Mesodermal cell (in vitro differentiated cells): ENCODE results near the gene RASSF1.

Source experiments
- H3K27ac ChIP-seq: 2 replicates; pipeline ENCODE4 v1.7.0; 2013; ENCODE audit warnings: mild to moderate bottlenecking, low read depth, low read length, moderate library complexity; ENCODE audit not compliant: severe bottlenecking
- H3K36me3 ChIP-seq: 2 replicates; pipeline ENCODE4 v1.7.1; 2013; ENCODE audit warnings: mild to moderate bottlenecking, low read length, moderate library complexity; ENCODE audit not compliant: control insufficient read depth, insufficient read depth
- H3K4me1 ChIP-seq: one replicate; pipeline ENCODE4 v1.7.1; 2013; ENCODE audit warnings: mild to moderate bottlenecking, low read length; ENCODE audit not compliant: insufficient read depth, control insufficient read depth, poor library complexity, severe bottlenecking
- H3K4me3 ChIP-seq: 2 replicates; pipeline ENCODE4 v1.7.0; 2013; ENCODE audit warnings: low read length, control low read depth, mild to moderate bottlenecking; ENCODE audit not compliant: insufficient read depth, poor library complexity, severe bottlenecking; ENCODE audit errors: extremely low read depth
- H3K9me3 ChIP-seq: 2 replicates; pipeline ENCODE4 v1.7.1; 2013; ENCODE audit warnings: mild to moderate bottlenecking, low read length, moderate library complexity; ENCODE audit not compliant: control insufficient read depth
- WGBS, 2 experiments: methylation state at CpG; one replicate each; pipeline ENCODE4 v1.1.5; 2013; ENCODE audit warnings: missing lambda C conversion rate in 2 of 2; ENCODE audit not compliant: insufficient coverage in 2 of 2; 5-methylcytosine and 5-hydroxymethylcytosine counted together

Gene RASSF1

DNA sequence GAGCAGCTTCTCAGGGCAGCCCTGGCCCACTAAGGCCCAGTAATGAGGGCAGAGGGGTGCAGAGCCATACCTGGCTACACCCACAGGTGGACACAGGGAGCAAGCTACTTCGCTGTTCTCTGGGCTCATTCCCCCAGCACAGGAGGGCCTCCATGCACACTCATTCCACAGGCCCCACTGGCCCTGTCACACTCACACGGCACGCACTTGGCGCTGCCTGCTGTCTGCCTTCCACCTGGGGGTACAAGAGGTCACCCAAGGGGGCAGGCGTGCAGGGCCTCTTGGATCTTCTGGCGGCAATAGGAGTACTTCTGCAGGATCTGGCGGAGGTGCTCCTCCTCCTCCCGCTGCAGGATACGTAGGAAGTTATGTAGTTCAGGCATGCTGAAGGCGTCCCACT is 10.3 kb downstream of the RASSF1 start:
- peaks cover 61% of the 10 kb centered on the region for H3K36me3 ChIP-seq

DNA sequence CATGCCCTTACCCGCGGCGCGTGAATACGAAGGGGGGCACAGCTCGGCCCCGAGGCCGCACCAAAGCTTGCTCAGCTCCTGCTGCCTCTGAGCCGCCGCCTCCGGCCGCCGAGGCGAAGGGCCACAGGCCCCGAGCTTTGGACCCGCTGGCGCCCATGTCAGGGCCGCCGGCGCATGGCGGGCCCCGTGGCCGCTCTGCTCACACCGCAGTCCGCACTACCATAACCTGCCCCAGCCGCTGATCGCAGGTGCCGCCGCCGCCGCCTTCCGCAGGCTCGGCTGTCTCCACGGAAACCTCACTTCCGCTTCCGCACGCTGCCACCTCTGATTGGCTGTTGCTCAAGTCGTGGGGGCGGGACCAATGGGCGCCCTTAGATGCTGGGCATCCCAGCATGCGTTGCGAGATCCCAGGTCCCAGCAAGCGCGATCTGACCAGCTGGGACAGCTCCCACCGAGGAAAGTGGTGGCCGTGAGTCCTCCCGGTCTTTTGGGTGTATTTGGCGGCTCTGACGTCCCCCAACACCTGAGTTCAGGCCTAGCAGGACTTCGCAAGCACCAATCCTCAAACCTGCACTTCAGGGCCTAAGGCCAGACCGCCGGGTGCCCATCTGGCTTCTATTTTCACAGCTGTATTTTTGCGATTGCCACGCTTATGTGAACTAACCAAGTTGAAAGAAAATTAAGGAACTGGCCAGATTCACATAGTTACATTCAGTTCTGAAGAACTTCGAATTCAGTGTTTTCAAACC is 12.5 kb downstream of the RASSF1 start, which contains the start of gene TUSC2:
TSS of gene TUSC2 (minus strand) at position 281 of the 749 bp plus-strand sequence. CDS start at position 157, 124 bp downstream.
- Histone ChIP-seq H3K4me3 (peak within 1 kb of the TSS; percentile 91), H3K27ac (peak within 1 kb of the TSS; percentile 57), H3K9me3 (no peaks in the 10 kb centered on the region), H3K36me3 (peaks cover 61% of the 10 kb centered on the region), H3K4me1 (peaks cover 24% of the 10 kb centered on the region)
- WGBS, 2 experiments = 8 to 12% methylated on average over 37 to 46 of the region's 55 CpGs

More for the DNA sequence above, 10.3 kb downstream of the RASSF1 start:
- 94 to 98% methylated on average over 8 of the region's 10 CpGs for WGBS, 2 experiments
- no peak overlapping the region for H3K27ac ChIP-seq
- H3K4me1 ChIP-seq = peaks cover 26% of the 10 kb centered on the region
- H3K4me3 ChIP-seq = no peak overlapping the region
- no peaks in the 10 kb centered on the region for H3K9me3 ChIP-seq

DNA sequence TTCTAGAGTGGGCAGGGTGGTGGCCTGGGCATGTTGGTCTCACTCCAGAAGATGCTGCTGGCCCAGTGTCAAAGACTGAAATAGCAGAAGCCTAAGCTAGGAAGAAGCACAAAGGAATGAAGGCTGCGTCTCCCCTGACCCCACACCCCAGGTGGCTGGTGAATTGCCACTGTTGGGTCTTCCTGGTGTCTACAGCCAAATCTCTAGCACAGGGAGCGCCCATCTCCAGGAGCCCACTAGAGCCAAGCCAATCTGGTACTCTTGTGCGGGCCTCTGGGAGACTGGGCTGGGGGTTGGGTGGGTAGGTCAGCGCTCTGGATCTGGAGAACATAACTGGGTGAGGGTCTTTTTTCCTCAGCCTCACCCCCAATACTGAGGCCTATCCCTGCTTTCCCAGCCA is 13.5 kb downstream of the RASSF1 start:
- WGBS, 2 experiments = 90 to 100% methylated on average over 2 of the region's 4 CpGs
- no peak overlapping the region for H3K27ac ChIP-seq
- peaks cover 53% of the 10 kb centered on the region for H3K36me3 ChIP-seq
- no peaks in the 10 kb centered on the region for H3K9me3 ChIP-seq
- H3K4me1 ChIP-seq = peaks cover 34% of the 10 kb centered on the region
- peak overlapping the region; percentile 91 for H3K4me3 ChIP-seq

DNA sequence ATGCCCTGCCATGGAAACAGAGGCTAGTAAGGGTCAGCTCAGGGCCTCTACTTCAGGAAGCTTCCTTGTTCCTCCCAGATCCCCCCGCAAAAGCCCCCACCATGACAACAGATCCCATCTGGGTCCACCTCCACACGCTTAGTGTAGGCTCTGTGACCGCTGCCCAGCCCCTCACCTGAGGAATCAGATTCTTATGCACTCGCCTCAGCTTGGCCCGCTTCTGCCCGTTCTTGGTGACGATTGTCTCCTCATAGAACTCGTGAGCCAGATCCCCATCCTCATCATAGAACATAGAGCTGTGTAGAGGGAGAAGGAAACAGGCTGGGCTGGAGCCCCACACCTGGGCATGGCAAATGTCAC is 14.5 kb downstream of the RASSF1 start:
- 94 to 96% methylated on average over 3 to 7 of the region's 8 CpGs for WGBS, 2 experiments
- Histone ChIP-seq H3K4me1 (peaks cover 37% of the 10 kb centered on the region), H3K27ac (no peak overlapping the region), H3K4me3 (no peak overlapping the region), H3K36me3 (peaks cover 44% of the 10 kb centered on the region), H3K9me3 (no peaks in the 10 kb centered on the region)

DNA sequence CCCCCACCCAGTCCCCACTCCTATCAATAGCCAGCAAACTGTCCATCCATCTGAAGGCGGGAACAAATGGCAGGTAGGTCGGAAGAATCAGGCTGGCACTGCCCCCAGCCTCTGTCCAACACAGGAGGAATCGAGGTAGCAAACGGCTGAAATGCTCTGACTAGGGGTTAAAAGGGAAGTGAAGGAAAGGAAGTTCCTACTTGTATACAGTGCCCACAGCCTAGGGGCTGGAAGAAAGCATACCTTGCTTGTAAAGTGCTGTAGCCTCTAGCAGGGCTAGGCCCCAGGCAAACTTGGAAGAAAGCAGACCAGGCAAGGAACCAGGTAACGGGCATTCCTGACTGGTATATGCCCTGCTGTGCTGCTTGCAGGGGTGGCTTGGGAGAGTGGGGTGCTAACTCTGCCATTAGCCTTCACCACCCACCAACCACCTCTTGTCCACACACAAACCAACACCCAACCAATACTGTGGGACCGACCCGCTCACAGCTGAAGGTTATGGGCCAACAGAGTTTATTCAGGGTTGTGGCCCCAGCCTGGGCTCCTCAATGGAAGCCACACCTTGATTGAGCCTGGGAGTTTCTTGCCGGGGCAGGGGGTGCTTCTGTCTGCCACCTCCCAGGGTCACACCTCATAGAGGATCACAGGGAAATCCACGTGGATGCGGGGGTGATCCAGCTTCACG is 15.0 kb downstream of the RASSF1 start:
- 90 to 95% methylated on average over 9 to 11 of the region's 11 CpGs for WGBS, 2 experiments
- H3K4me3 ChIP-seq = no peak overlapping the region
- no peaks in the 10 kb centered on the region for H3K9me3 ChIP-seq
- peaks cover 38% of the 10 kb centered on the region for H3K36me3 ChIP-seq
- peaks cover 37% of the 10 kb centered on the region for H3K4me1 ChIP-seq
- no peak overlapping the region for H3K27ac ChIP-seq

DNA sequence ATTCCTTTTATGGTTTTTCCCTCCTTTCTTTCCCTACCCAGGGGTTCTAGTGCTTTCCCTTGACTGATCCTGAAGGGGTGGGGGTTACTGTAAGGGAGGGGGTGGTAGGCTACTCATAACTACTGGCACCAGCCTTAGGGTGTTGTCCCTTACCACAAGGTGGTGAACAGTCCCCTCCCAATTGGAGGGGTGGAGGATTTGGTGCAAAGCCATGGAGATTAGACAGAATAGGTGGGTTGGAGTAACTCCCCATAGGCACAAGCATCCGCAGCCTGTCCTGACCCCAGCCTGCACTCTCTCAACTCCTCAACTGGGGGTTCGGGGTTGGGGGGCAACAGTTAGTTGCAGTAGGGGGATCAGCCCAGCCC is 15.5 kb downstream of the RASSF1 start:
- H3K36me3 ChIP-seq = peaks cover 36% of the 10 kb centered on the region
- H3K4me1 ChIP-seq = peaks cover 40% of the 10 kb centered on the region
- H3K27ac ChIP-seq = no peak overlapping the region
- WGBS, 2 experiments = no CpG with 5 or more reads among the region's 2 CpGs
- H3K9me3 ChIP-seq = no peaks in the 10 kb centered on the region
- no peak overlapping the region for H3K4me3 ChIP-seq

DNA sequence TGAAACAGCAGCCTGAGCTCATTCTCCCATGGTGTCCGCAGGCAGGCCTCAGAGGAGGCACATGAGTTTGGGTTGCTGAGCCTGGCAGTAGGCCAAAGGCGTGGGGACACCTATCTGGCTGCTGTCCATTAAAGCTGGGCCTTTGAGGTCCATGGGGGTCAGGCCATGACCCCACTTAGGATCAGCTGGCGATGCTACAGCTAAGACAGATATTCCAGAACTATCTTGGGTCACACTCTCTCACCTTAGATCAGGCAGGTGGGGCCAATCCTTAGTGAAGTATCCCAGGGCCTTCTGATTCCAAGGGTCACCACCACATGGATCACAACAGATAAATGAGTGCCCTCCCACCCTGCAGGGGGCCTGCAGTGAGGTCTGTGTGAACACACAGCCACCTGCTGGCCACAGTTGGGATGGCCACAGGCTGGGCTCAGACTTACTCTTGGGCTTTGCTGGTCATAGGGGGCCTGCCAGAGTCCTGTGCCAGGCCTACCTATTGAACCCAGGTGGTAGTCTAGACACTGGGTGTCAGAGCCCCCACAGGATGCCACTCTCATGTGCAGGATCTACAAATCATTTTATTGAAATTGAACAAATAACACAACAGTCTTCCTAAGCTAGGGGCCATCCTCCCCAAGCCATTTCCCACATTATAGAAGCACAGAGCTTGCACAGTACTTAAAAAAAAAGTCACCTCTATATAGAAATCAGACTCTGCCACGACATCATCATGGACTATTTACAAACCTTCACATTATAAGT is 16.1 kb downstream of the RASSF1 start:
- Histone ChIP-seq H3K4me1 (peaks cover 44% of the 10 kb centered on the region), H3K36me3 (peaks cover 36% of the 10 kb centered on the region), H3K9me3 (no peaks in the 10 kb centered on the region), H3K4me3 (no peak overlapping the region), H3K27ac (no peak overlapping the region)
- 73 to 80% methylated on average over 4 of the region's 4 CpGs for WGBS, 2 experiments

DNA sequence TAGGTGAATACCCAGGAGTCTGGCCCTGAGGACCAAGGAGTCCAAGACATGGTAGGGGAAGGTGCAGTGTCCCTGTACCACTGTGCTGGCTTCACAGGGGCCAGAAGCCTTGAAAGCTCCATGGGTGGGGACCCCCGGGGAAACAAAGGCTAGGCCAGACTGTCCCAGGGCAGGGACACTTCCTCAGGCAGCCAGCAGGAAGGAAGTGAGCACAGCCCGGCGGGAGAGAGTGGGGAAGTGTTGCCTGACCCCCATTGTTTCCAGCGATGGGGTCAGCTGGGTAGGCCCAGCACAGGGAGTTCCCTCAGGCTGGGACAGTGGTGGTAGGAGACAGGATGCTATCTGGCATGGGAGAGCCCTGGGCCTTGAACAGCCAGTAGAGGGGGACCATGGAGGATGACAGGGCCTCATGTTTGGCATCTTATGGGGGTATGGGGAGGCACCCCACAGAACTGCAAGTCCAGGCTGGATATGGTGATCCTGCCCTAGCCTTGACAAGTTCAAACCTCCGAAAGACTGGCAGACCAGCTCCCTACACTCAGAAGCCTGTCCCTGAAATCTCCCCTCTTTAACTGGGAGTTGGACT is 16.9 kb downstream of the RASSF1 start:
- H3K27ac ChIP-seq = peak overlapping the region; percentile 49
- no peaks in the 10 kb centered on the region for H3K9me3 ChIP-seq
- peaks cover 41% of the 10 kb centered on the region for H3K36me3 ChIP-seq
- peaks cover 50% of the 10 kb centered on the region for H3K4me1 ChIP-seq
- 78 to 82% methylated on average over 4 of the region's 5 CpGs for WGBS, 2 experiments
- no peak overlapping the region for H3K4me3 ChIP-seq

DNA sequence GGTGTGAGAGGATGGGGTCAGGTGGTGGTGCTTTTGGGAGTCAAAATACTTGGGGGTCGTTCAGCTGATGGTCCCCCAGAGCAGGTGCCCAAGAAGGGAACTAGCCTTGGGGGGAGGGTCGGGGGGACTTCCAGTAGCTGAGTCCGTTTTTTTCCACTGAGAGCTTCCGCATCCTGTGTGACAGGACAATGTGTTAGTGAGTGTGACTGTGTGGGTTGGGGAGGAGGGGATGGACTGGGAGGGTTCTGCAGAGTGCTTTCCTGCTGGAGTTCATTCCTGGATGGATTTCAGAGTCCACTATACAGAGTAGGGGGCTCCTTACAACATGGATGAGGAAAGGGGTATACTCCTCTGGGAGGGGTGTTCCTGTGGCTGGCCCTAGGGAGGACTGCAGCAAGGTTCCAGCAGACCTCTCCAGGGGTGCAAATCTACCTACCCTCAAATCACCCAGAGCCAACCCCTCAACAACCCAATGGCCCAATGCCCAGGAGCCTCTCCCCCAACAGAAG is 17.5 kb downstream of the RASSF1 start:
- Histone ChIP-seq H3K36me3 (peaks cover 47% of the 10 kb centered on the region), H3K4me1 (peaks cover 50% of the 10 kb centered on the region), H3K9me3 (no peaks in the 10 kb centered on the region), H3K27ac (peak overlapping the region; percentile 99), H3K4me3 (peak overlapping the region; percentile 81)
- WGBS, 2 experiments = 63 to 74% methylated on average over 3 to 4 of the region's 4 CpGs

DNA sequence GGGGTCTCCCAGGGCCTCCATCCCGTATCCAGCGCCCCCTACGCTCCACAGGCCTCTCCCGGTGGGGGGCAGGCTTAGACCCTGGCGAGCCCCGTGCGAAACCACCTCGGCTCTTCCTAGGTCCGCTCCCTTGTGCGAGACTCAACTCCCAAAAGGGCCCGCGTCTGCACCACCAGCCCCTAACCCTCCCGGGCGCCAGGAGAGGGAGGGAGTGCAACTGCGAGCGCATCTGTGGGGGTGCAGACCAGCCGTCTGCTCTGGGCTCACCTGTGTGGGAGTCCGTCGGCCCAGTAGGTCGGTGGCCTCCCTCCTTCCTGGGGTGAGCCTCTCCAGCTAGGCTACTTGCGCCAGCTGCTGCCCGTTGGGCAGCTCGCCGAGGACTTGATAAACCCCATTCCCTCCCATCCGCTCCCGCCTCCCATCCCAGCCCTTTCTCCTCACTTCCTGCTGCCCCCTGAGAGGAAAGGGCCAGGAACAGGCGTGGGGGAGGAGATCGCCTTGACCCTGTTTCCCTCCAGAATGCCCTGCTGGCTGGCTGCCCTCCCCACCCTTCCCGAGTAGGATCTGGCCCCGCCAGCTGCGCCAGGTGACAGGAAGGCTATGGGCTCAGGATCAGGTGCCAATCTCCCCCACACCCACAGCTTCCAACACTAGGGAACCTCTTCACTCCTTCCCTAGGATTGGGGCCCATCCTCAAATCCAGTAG is 18.1 kb downstream of the RASSF1 start, which contains the start of gene HYAL2:
TSS of gene HYAL2 (minus strand) at position 360 of the 706 bp plus-strand sequence. CDS start 2,256 bp downstream, outside the sequence.
- Histone ChIP-seq H3K4me1 (peaks cover 56% of the 10 kb centered on the region), H3K4me3 (peak within 1 kb of the TSS; percentile 81), H3K9me3 (no peaks in the 10 kb centered on the region), H3K36me3 (peaks cover 53% of the 10 kb centered on the region), H3K27ac (peak within 1 kb of the TSS; percentile 99)
- 22 to 25% methylated on average over 13 to 23 of the region's 31 CpGs for WGBS, 2 experiments
